Neural crest cell (in vitro differentiated cells): ENCODE results near the gene DLEC1. TPM values are rescaled to one million over a fixed set of nuclear protein-coding genes. Genes with fewer than 3 reads are reported as not detected.

ENCODE experiments used
- DNase-seq: peaks from one replicate; pipeline ENCODE4 v3.0.0; 2021; ENCODE audit warnings: low read depth, mixed read lengths, low spot score
- H3K27ac Mint-ChIP-seq: one replicate; pipeline ENCODE4 v1.8.0; 2021; ENCODE audit warnings: mild to moderate bottlenecking, mixed read lengths; ENCODE audit not compliant: unreplicated experiment
- H3K27me3 Mint-ChIP-seq: 2 replicates; pipeline ENCODE4 v1.8.0; 2021; ENCODE audit warnings: low read depth, mild to moderate bottlenecking, mixed read lengths
- H3K36me3 Mint-ChIP-seq: 2 replicates; pipeline ENCODE4 v1.8.0; 2021; ENCODE audit warnings: low read depth, mild to moderate bottlenecking, mixed read lengths
- H3K4me1 Mint-ChIP-seq: 2 replicates; pipeline ENCODE4 v1.8.0; 2021; ENCODE audit warnings: mixed read lengths
- H3K4me3 Mint-ChIP-seq: one replicate; pipeline ENCODE4 v1.8.0; 2021; ENCODE audit warnings: mild to moderate bottlenecking, mixed read lengths
- H3K9me3 Mint-ChIP-seq: 2 replicates; pipeline ENCODE4 v1.8.0; 2021; ENCODE audit warnings: mixed read lengths
- total RNA-seq: library from RNA; stranded (reverse); gene quantifications from 2 replicates; pipeline ENCODE4 v1.2.1, GENCODE V29; 2021
- TF ChIP-seq, protein P1 (sequence below): fragments of 200-600 bp; sonication (generic); conservative IDR thresholded peaks from 2 replicates; pipeline ENCODE4 v1.5.0; 2021; ENCODE audit warnings: antibody characterized with exemption, mild to moderate bottlenecking

The DLEC1 gene
- total RNA-seq, 1 donor from 2014 or later, result 1.3 TPM

DNA sequence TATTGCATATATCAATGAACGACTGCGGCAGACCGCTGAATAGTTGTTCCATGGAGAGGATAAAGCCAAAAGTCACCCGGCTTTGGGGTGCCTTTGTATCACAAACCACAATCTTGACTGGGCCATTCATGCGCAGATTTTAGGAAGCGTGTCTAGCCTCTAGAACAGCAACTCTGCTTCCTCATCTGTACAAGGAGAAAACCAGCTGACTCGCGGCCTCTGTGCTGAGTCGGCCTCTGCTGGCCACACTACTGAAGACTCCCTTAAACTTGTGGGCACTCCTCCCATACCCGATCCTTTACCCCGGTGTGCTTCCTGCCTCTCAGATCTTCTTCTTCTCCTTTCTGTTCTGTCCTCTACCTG is 872 bp downstream of the DLEC1 start:
- Mint-ChIP-seq H3K9me3 (no peaks in the 10 kb centered on the region), H3K27me3 (peaks cover 36% of the 10 kb centered on the region), H3K4me3 (peak overlapping the region; percentile 66), H3K27ac (no peak overlapping the region), H3K4me1 (peaks cover 16% of the 10 kb centered on the region), H3K36me3 (no peaks in the 10 kb centered on the region)
- TF ChIP-seq, protein P1, sequence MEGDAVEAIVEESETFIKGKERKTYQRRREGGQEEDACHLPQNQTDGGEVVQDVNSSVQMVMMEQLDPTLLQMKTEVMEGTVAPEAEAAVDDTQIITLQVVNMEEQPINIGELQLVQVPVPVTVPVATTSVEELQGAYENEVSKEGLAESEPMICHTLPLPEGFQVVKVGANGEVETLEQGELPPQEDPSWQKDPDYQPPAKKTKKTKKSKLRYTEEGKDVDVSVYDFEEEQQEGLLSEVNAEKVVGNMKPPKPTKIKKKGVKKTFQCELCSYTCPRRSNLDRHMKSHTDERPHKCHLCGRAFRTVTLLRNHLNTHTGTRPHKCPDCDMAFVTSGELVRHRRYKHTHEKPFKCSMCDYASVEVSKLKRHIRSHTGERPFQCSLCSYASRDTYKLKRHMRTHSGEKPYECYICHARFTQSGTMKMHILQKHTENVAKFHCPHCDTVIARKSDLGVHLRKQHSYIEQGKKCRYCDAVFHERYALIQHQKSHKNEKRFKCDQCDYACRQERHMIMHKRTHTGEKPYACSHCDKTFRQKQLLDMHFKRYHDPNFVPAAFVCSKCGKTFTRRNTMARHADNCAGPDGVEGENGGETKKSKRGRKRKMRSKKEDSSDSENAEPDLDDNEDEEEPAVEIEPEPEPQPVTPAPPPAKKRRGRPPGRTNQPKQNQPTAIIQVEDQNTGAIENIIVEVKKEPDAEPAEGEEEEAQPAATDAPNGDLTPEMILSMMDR, result no peak
- no peak for DNase-seq

DNA sequence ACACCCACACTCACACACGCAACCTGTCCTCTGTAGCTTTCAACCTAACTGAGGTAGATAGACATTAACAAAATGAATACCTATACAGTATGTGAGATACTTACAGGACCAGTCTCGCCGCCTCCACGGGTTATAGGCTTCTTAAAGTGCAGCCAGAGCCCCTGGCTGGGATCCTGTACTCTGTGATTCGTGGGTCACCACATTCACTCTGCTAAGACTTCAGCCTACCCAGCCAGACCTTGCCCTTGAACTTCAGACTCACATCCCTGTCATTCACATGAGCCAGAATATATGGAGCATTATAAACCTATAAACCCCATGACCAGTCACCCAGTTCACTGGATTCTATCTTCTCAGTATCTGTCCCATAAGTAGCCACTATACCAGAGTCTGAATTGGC is 1.4 kb downstream of the DLEC1 start:
- no peak for DNase-seq
- Mint-ChIP-seq H3K9me3 (no peaks in the 10 kb centered on the region), H3K4me3 (peak overlapping the region; percentile 66), H3K27ac (no peak overlapping the region), H3K36me3 (no peaks in the 10 kb centered on the region), H3K4me1 (peaks cover 16% of the 10 kb centered on the region), H3K27me3 (peaks cover 36% of the 10 kb centered on the region)
- TF ChIP-seq, protein P1, result no peak

DNA sequence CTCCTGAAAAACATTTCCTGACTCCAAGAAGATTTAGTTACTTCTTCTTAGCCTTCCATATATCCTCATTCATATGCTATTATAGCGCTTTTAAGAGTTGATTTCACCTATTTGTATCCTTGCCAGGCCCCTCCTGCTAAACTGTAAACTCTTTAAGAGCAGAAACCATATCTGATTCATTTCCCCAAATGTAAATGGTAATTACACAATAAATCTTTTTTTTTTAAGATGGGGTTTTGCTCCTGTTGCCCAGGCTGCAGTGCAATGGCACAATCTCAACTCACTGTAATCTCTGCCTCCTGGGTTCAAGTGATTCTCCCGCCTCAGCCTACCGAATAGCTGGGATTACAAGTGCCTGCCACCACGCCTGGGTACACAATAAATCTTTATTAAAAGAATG is 4.5 kb downstream of the DLEC1 start:
- TF ChIP-seq, protein P1, result no peak
- Mint-ChIP-seq H3K27me3 (peaks cover 33% of the 10 kb centered on the region), H3K4me3 (no peak overlapping the region), H3K9me3 (no peaks in the 10 kb centered on the region), H3K36me3 (no peaks in the 10 kb centered on the region), H3K4me1 (peaks cover 16% of the 10 kb centered on the region), H3K27ac (no peak overlapping the region)
- no peak for DNase-seq

DNA sequence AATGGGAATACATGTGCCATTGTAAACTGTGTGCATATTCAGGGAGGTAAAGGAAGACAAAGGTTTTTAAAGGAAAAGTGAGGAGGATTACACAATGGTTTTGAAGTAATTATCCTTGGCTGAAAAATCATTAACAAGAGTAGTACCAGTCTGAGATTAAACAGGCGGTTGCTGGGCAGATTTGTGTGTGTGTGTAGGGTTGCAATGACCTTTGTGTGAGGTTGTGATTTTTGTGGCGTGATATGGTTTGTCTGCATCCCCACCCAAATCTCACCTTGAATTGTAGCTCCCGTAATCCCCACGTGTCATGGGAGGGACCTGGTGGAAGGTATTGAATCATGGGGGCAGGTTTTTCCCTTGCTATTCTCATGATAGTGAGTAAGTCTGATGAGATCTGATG is 7.0 kb downstream of the DLEC1 start:
- Mint-ChIP-seq H3K4me3 (no peak overlapping the region), H3K27ac (no peak overlapping the region), H3K27me3 (peaks cover 13% of the 10 kb centered on the region), H3K36me3 (no peaks in the 10 kb centered on the region), H3K9me3 (no peaks in the 10 kb centered on the region), H3K4me1 (no peaks in the 10 kb centered on the region)
- TF ChIP-seq, protein P1, result no peak
- no peak for DNase-seq

DNA sequence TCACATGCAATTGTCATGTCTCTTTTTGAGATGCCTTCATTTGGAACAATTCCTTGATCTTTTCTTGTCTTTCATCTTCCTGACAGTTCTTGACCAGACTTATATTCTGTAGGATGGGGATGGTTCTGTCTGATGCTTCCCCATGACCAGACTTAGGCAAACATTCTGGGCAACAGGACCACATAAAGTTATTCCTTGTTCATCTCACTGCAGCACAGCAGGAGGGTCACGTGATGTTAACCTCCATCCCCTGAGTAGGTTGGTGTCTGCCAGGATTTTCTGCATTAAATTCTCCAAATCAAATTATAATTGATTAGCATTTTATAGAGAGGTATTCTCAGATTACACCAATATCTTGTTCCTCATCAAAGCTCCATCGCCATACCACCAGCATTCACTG is 7.8 kb downstream of the DLEC1 start:
- no peak for DNase-seq
- H3K9me3 Mint-ChIP-seq, result no peaks in the 10 kb centered on the region
- no peak overlapping the region for H3K27ac Mint-ChIP-seq
- H3K4me3 Mint-ChIP-seq, result no peak overlapping the region
- H3K4me1 Mint-ChIP-seq, result no peaks in the 10 kb centered on the region
- peaks cover 10% of the 10 kb centered on the region for H3K27me3 Mint-ChIP-seq
- TF ChIP-seq, protein P1, result no peak
- no peaks in the 10 kb centered on the region for H3K36me3 Mint-ChIP-seq

DNA sequence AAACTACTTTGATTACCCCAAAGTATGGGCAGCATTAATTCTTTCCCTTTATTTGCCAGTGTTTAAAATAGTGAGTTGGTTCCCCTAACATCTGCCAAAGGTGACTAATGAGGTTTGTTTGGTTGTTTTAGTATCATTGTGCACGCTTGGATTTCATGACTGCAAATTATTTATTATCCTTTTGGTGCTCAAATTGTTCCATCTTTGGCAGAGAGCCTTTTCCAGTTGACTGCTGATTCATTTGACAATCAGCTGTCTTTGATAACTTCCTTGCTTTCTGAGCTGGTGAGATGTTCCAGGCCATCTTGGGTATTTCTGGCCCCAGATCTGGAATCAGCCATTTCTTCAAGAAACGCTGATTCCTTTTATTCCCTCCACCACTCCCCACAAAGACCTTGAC is 8.9 kb downstream of the DLEC1 start:
- no peak for DNase-seq
- no peaks in the 10 kb centered on the region for H3K4me1 Mint-ChIP-seq
- no peaks in the 10 kb centered on the region for H3K9me3 Mint-ChIP-seq
- TF ChIP-seq, protein P1, result no peak
- no peaks in the 10 kb centered on the region for H3K36me3 Mint-ChIP-seq
- no peak overlapping the region for H3K4me3 Mint-ChIP-seq
- H3K27me3 Mint-ChIP-seq, result peaks cover 7% of the 10 kb centered on the region
- H3K27ac Mint-ChIP-seq, result no peak overlapping the region
